NK-92 (cell line): ENCODE data around the gene SLC44A2.
"Not testable (repeated sequence)": the region's sequence is repeated elsewhere in the genome, so short reads cannot be mapped to it uniquely, and the experiment has no call there.

Experiments
- DNase-seq: peaks from one replicate; lab custom pipeline; 2025; ENCODE audit not compliant: unreplicated experiment; lab: John Stamatoyannopoulos, UW

SLC44A2 gene

GRCh38 chr19:10648360-10648759 is 23.0 kb downstream of the SLC44A2 start:
- no peak for DNase-seq

GRCh38 chr19:10651851-10652250 is 26.5 kb downstream of the SLC44A2 start:
- DNase-seq: no peak

- DNase-seq: no peak
Measured at GRCh38 chr19:10653482-10653731, 28.1 kb downstream of the SLC44A2 start.

GRCh38 chr19:10653732-10654609 is 28.6 kb downstream of the SLC44A2 start, which contains the start of gene ILF3:
Gene ILF3, plus strand, starts transcription at chr19:10654346. Its CDS starts 16,260 bp downstream, at chr19:10670606.
- DNase-seq: peak; percentile 96

- no peak for DNase-seq
Measured at GRCh38 chr19:10654610-10655456, 29.5 kb downstream of the SLC44A2 start.

GRCh38 chr19:10655457-10656312 is 30.3 kb downstream of the SLC44A2 start:
- no peak for DNase-seq

- no peak for DNase-seq
Measured at GRCh38 chr19:10660346-10660745, 35.0 kb downstream of the SLC44A2 start.

GRCh38 chr19:10661946-10662345 is 36.6 kb downstream of the SLC44A2 start:
- DNase-seq: no peak

- DNase-seq: no peak
Measured at GRCh38 chr19:10662384-10663251, 37.3 kb downstream of the SLC44A2 start.

- not testable (repeated sequence) for DNase-seq
Measured at GRCh38 chr19:10663252-10663563, 37.9 kb downstream of the SLC44A2 start.

GRCh38 chr19:10667867-10668266 is 42.5 kb downstream of the SLC44A2 start:
- DNase-seq: no peak

GRCh38 chr19:10669246-10669645 is 43.9 kb downstream of the SLC44A2 start:
- no peak for DNase-seq

- no peak for DNase-seq
Measured at GRCh38 chr19:10670182-10670581, 44.8 kb downstream of the SLC44A2 start.

GRCh38 chr19:10670876-10671804 is 45.8 kb downstream of the SLC44A2 start:
- no peak for DNase-seq

- DNase-seq: not testable (repeated sequence)
Measured at GRCh38 chr19:10671922-10672321, 46.6 kb downstream of the SLC44A2 start.

GRCh38 chr19:10675214-10675613 is 49.9 kb downstream of the SLC44A2 start:
- not testable (repeated sequence) for DNase-seq

GRCh38 chr19:10677751-10678150 is 52.4 kb downstream of the SLC44A2 start:
- no peak for DNase-seq

GRCh38 chr19:10678813-10679212 is 53.5 kb downstream of the SLC44A2 start:
- DNase-seq: no peak

GRCh38 chr19:10679743-10680142 is 54.4 kb downstream of the SLC44A2 start:
- no peak for DNase-seq
